GM19035 (cell line): ENCODE results near the gene SLC35G1.
A peak's percentile ranks its signal among the peaks of the same experiment; 100 is the strongest.

Experiments
- ATAC-seq: cut with Tn5 transposase; IDR thresholded peaks from one replicate; pipeline ENCODE4 v1.9.1; 2021; ENCODE audit not compliant: unreplicated experiment

The SLC35G1 gene

GRCh38 chr10:93875032-93875358 is 18.8 kb upstream of the SLC35G1 start:
- no peak for ATAC-seq

GRCh38 chr10:93876381-93876780 is 17.4 kb upstream of the SLC35G1 start:
- ATAC-seq: no peak

- no peak for ATAC-seq
These were observed 14.5 kb upstream of the SLC35G1 start for GRCh38 chr10:93879273-93879672.

GRCh38 chr10:93894516-93895378 is 969 bp downstream of the SLC35G1 start:
- ATAC-seq: peak; percentile 9

GRCh38 chr10:93897070-93897780 is 3.4 kb downstream of the SLC35G1 start:
- ATAC-seq: no peak

GRCh38 chr10:93899109-93899508 is 5.3 kb downstream of the SLC35G1 start:
- ATAC-seq: no peak

GRCh38 chr10:93903051-93903450 is 9.3 kb downstream of the SLC35G1 start:
- no peak for ATAC-seq

GRCh38 chr10:93904901-93905300 is 11.1 kb downstream of the SLC35G1 start:
- ATAC-seq: no peak

- ATAC-seq: no peak
These were observed 13.3 kb downstream of the SLC35G1 start for GRCh38 chr10:93907059-93907458.

GRCh38 chr10:93911866-93912265 is 18.1 kb downstream of the SLC35G1 start:
- no peak for ATAC-seq

GRCh38 chr10:93912444-93912843 is 18.7 kb downstream of the SLC35G1 start:
- ATAC-seq: no peak

GRCh38 chr10:93913706-93914105 is 19.9 kb downstream of the SLC35G1 start:
- no peak for ATAC-seq

- no peak for ATAC-seq
These were observed 21.8 kb downstream of the SLC35G1 start for GRCh38 chr10:93915598-93915997.

GRCh38 chr10:93916257-93917063 is 22.7 kb downstream of the SLC35G1 start:
- no peak for ATAC-seq

- ATAC-seq: no peak
These were observed 23.2 kb downstream of the SLC35G1 start for GRCh38 chr10:93917064-93917391.

- ATAC-seq: no peak
These were observed 24.0 kb downstream of the SLC35G1 start for GRCh38 chr10:93917821-93918220.

- no peak for ATAC-seq
These were observed 27.6 kb downstream of the SLC35G1 start for GRCh38 chr10:93921338-93921737.

GRCh38 chr10:93926613-93927012 is 32.8 kb downstream of the SLC35G1 start:
- ATAC-seq: no peak

- ATAC-seq: no peak
These were observed 44.4 kb downstream of the SLC35G1 start for GRCh38 chr10:93938140-93938539.

GRCh38 chr10:93940881-93941280 is 47.1 kb downstream of the SLC35G1 start:
- no peak for ATAC-seq

GRCh38 chr10:93941606-93942005 is 47.8 kb downstream of the SLC35G1 start:
- ATAC-seq: no peak

GRCh38 chr10:93945819-93946218 is 52.0 kb downstream of the SLC35G1 start:
- no peak for ATAC-seq
